ENCODE measurements around the gene RIN3. TPM values are rescaled to one million over a fixed set of nuclear protein-coding genes. Genes with fewer than 3 reads are reported as not detected.

Gene RIN3
- polyA plus RNA-seq, 3 donors from 2014 or later: 38.8 to 131 (median 60.1) TPM

DNA sequence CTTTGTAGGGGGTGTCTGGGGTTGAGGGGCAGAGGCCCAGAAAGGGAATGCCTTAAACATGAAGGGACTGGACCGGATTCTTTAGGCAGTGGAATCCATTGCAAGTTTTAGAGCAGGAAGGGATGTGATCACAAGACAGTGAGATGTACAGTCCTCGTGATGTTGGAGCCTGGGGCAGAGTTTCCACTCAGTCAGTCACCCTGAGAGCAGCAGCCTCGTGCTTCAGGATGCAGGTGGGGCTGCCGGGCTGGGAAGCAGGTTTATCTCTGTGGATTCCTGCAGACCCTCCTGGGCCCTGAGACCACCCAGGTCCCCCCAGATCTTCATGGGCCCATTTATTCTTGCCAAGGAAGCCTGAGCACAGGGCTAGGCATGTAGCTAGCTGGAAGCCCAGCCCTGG is 38.5 kb downstream of the RIN3 start:
- peak overlapping the region; percentile 38 to 67 (median 56) for H3K4me3 Mint-ChIP-seq
- peaks cover 9 to 12% (median 12%) of the 10 kb centered on the region in 3 donors for H3K36me3 Mint-ChIP-seq
- peaks cover 8 to 12% (median 12%) of the 10 kb centered on the region in 3 donors for H3K27me3 Mint-ChIP-seq (ENCODE audit: low read depth in 3 of 3)
- peak overlapping the region; percentile 54 to 87 (median 81) for H3K27ac Mint-ChIP-seq
- DNase-seq: no peak
- H3K9me3 Mint-ChIP-seq: no peaks in the 10 kb centered on the region
- H3K4me1 Mint-ChIP-seq: peaks cover 89 to 94% of the 10 kb centered on the region in 2 donors

DNA sequence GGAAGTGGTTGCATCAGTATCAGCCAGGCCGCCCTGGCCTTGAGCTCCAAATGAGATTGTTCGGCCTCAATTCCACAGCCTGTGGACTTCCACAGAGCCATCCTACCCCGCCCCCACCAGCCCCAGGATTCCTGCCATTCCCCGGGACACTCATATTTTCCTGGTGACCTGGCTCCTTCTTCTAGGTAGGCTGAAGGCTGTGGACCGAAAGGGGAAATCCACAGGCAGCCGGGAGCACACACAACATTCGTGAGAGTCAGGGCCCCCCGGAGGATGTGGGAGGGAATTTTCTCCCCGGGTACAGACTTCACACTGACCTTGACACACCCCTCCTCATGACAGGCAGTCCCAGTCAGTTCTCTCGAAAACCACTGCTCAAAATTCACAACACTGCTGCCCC is 39.9 kb downstream of the RIN3 start:
- Mint-ChIP-seq H3K9me3 (no peaks in the 10 kb centered on the region), H3K4me1 (peaks cover 81 to 87% of the 10 kb centered on the region in 2 donors), H3K4me3 (peak overlapping the region in 3 of 5 donors; percentile 5 to 51 (median 18)), H3K27me3 (ENCODE audit: low read depth in 3 of 3) (peaks cover 0 to 5% (median 2%) of the 10 kb centered on the region in 3 donors), H3K27ac (peak overlapping the region in 5 of 6 donors; percentile 40 to 81 (median 43)), H3K36me3 (peaks cover 12 to 22% (median 17%) of the 10 kb centered on the region in 3 donors)
- no peak for DNase-seq

DNA sequence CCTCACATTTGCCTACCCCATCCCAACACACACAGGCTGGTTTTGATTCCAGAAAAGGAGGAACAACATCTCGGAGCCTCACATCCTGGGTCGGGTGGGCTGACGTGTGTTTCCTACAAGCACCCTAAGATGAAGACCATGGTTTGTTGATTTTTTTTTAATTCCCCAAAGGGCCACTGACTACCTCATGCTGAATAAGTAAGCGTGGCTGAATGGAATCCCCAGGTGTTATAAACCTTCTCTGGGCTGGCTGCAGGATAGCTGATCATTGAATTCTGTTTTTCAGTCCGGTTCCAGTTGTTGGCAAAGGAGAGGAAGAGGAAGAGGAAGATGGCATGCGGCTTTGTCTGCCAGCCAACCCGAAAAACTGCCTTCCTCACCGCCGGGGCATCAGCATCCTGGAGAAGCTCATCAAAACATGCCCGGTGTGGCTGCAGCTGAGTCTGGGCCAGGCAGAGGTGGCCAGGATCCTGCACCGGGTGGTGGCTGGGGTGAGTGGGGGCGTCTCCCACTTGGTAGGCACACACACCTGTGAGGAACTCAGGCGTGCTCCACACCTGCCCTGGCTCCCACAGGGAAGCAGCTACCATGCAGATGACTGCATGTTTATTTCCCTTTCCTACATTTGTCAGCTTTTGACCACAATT is 42.0 kb downstream of the RIN3 start:
- no peak for DNase-seq
- Mint-ChIP-seq H3K4me1 (peaks cover 62 to 82% of the 10 kb centered on the region in 2 donors), H3K9me3 (no peaks in the 10 kb centered on the region), H3K36me3 (peaks cover 22 to 38% (median 23%) of the 10 kb centered on the region in 3 donors), H3K27ac (peak overlapping the region in 5 of 6 donors; percentile 9 to 83 (median 49)), H3K27me3 (ENCODE audit: low read depth in 3 of 3) (peaks cover 0 to 4% (median 0%) of the 10 kb centered on the region in 3 donors), H3K4me3 (peak overlapping the region in 1 of 5 donors; percentile 19)

DNA sequence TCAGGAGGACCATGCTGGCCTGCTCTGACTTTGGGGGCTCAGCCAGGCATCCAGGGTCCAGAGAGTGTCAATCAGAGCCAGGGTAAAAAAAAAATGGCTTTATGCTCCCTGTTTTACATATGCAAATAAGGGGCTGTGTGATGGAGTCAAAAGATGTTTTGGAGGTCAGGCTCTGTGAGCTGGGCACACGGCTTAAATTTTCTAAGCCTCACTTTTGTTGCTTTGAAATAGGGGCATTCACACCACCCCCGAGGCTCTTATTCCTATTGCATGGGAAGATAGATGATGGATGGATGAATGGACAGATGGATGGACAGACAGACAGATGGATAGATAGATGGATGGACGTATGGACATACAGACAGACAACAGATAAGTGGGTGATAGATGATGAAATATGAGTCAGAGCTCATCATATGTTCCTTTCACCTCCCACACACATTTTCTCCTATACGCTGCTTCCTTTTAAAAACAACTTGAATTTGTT is 42.7 kb downstream of the RIN3 start:
- no peak for DNase-seq
- peaks cover 22 to 38% (median 23%) of the 10 kb centered on the region in 3 donors for H3K36me3 Mint-ChIP-seq
- H3K4me3 Mint-ChIP-seq: peak overlapping the region in 1 of 5 donors; percentile 25
- no peaks in the 10 kb centered on the region for H3K9me3 Mint-ChIP-seq
- H3K4me1 Mint-ChIP-seq: peaks cover 55 to 75% of the 10 kb centered on the region in 2 donors
- H3K27me3 Mint-ChIP-seq (ENCODE audit: low read depth in 3 of 3): peaks cover 0 to 4% (median 0%) of the 10 kb centered on the region in 3 donors
- peak overlapping the region in 5 of 6 donors; percentile 32 to 87 (median 44) for H3K27ac Mint-ChIP-seq

DNA sequence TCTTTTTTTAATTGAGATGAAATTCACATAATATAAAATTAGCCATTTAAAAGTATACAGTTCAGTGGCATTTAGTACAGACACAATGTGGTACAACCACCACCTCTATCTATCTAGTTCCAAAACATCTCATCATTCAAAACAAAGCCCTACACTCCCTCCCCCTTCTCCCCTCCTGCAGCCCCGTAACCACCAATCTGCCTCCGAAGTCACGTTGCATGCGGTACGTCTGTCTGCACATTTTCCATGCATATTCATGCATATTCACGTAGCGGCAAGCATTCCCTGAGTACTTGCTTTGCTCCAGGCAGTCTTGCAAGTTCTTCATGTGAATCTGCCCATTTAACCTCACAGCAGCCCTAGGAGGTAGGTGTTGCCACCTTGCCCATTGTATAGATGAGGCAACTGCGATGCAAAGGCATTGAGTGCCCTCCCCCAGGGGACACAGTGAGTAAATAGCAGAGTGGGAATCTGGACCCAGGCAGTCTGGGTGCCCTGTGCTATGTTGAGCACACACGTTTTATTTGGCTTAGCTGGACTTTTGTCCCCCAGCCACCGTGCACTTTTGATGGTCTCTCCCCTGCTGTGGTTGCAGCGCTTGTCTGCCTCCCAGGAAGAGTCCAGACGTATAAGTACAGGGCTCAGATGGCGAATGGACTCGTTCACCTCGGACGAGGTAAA is 43.4 kb downstream of the RIN3 start:
- Mint-ChIP-seq H3K9me3 (no peaks in the 10 kb centered on the region), H3K27ac (peak overlapping the region in 3 of 6 donors; percentile 32 to 73 (median 39)), H3K27me3 (ENCODE audit: low read depth in 3 of 3) (peaks cover 0 to 4% (median 0%) of the 10 kb centered on the region in 3 donors), H3K4me3 (no peak overlapping the region), H3K4me1 (peaks cover 49 to 71% of the 10 kb centered on the region in 2 donors), H3K36me3 (peaks cover 24 to 40% (median 25%) of the 10 kb centered on the region in 3 donors)
- no peak for DNase-seq

DNA sequence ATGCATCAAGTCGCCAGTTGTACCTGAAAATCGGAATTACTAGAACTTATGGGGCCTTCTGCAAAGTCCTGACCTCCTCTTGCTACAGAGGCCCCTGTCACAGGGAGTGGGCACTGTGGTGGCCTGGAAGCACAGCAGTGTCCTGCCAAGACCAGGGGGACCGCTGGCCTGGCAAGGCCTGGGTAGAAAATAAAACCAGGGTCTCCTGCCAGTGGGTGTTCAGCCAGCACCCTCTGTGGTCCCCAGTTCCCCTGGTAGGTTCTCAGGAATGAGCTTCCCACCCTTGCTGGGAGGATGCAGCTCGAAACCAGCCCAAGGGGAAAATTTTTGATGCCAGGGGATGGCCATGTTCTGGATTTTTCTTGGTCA is 43.9 kb downstream of the RIN3 start:
- Mint-ChIP-seq H3K4me3 (no peak overlapping the region), H3K4me1 (peaks cover 47 to 71% of the 10 kb centered on the region in 2 donors), H3K27me3 (ENCODE audit: low read depth in 3 of 3) (peaks cover 0 to 4% (median 0%) of the 10 kb centered on the region in 3 donors), H3K36me3 (peaks cover 26 to 46% (median 30%) of the 10 kb centered on the region in 3 donors), H3K27ac (peak overlapping the region in 1 of 6 donors; percentile 62), H3K9me3 (no peaks in the 10 kb centered on the region)
- DNase-seq: no peak

DNA sequence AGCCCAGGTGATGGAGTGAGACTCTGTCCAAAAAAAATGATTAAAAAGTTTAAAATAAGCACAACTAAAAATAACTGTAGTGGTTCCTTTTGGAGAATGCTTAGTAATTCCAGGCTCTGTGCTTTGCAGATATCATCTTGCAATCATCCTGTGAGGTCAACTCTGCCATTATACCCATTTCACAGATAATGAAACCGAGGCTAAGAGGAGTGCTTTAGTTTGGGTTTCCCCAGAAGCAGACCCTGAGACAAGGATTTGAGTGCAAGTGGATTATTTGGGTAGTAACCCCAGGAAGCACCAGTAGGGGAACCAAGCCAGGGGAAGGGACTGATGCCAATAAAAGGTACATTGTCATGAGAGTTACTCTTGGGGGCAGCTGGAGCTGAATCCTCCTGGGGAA is 44.7 kb downstream of the RIN3 start:
- DNase-seq: no peak
- H3K36me3 Mint-ChIP-seq: peaks cover 26 to 51% (median 30%) of the 10 kb centered on the region in 3 donors
- H3K9me3 Mint-ChIP-seq: no peaks in the 10 kb centered on the region
- H3K27ac Mint-ChIP-seq: peak overlapping the region in 3 of 6 donors; percentile 45 to 61 (median 45)
- H3K4me1 Mint-ChIP-seq: peaks cover 46 to 71% of the 10 kb centered on the region in 2 donors
- no peak overlapping the region for H3K4me3 Mint-ChIP-seq
- peaks cover 0 to 4% (median 0%) of the 10 kb centered on the region in 3 donors for H3K27me3 Mint-ChIP-seq (ENCODE audit: low read depth in 3 of 3)

DNA sequence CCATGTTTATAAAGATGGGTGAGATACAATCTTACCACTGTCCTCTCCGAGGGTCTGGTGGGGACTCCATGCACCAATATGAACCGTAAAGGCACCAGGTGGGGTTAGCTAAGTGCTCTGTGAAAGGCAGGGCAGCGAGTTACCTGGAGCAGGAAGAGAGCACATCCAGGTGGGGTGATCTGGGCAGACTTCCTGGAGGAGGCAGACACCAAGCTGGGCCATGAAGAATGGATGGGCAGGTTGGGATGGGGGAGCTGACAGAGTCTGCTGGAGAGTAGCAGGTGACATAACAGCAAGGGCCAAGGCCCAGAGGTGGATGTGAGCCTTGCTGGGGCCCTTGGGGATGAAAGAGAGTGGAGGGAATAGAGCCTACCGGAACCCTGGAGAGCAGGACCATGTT is 45.9 kb downstream of the RIN3 start:
- Mint-ChIP-seq H3K4me3 (no peak overlapping the region), H3K4me1 (peaks cover 41 to 72% of the 10 kb centered on the region in 2 donors), H3K36me3 (peaks cover 26 to 53% (median 30%) of the 10 kb centered on the region in 3 donors), H3K27ac (peak overlapping the region; percentile 24 to 86 (median 76)), H3K9me3 (no peaks in the 10 kb centered on the region), H3K27me3 (ENCODE audit: low read depth in 3 of 3) (peaks cover 0 to 4% (median under 1%) of the 10 kb centered on the region in 3 donors)
- no peak for DNase-seq

DNA sequence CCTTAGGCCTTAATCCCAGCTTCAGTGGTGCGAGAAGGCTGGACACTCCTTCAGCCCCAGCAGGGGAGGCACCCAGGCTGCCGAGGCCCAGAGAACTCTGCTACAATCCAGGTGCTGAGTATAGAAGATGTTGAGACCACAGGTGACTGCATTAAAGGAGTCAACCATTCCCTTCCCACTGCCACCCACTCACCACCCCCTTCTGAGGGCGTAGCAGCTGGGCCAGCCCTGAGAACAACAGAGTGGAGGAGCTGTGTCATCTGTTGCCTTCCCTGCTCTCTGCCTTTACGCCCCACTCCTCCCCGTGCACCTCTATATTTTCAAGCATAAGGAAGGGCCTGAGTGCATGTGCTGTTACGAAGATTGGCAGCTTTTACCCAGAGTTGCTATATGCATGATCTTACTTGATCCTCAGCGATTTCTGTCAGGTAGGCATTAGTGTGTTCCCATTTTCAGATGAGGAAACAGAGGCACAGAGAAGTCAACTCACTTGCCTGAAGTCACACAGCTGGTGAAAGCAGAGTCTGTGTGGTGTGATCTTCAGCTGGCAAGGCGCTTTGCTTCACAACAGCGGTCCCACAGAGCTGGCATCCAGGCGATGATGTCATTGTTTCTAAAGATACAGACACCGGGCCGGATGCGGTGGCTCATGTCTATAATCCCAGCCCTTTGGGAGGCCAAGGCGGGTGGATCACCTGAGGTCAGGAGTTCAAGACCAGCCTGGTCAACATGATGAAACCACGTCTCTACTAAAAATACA is 46.7 kb downstream of the RIN3 start:
- peaks cover 0 to 4% (median 3%) of the 10 kb centered on the region in 3 donors for H3K27me3 Mint-ChIP-seq (ENCODE audit: low read depth in 3 of 3)
- peaks cover 31 to 58% (median 38%) of the 10 kb centered on the region in 3 donors for H3K36me3 Mint-ChIP-seq
- no peak overlapping the region for H3K4me3 Mint-ChIP-seq
- peaks cover 39 to 75% of the 10 kb centered on the region in 2 donors for H3K4me1 Mint-ChIP-seq
- H3K27ac Mint-ChIP-seq: peak overlapping the region in 5 of 6 donors; percentile 24 to 80 (median 60)
- DNase-seq: no peak
- H3K9me3 Mint-ChIP-seq: no peaks in the 10 kb centered on the region

DNA sequence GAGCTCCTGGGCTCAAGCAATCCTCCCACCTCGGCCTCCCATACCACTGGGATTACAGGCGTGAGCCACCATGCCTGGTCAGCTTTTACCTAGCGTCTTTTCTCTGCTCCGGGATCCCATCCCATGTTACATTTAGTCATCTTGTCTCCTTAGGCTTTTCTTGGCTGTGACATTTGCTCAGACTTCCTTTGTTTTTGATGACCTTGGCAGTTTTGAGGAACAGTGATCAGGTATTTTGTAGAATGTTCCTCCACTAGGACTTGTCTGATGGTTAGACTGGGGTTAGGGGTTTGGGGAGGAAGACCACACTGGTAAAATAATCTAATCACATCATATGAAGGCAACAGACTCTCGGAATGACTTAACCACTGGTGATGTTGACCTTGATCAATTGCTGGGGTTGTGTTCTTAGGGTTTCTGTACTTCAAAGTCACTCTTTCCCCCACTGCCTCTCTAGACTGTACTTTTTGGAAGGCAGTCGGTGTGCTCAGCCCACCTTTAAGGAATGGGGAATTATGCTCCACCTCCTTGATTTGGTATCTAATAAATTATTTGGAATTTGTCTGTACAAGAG is 48.4 kb downstream of the RIN3 start:
- peaks cover 23 to 71% of the 10 kb centered on the region in 2 donors for H3K4me1 Mint-ChIP-seq
- H3K27me3 Mint-ChIP-seq (ENCODE audit: low read depth in 3 of 3): peaks cover 0 to 4% (median 3%) of the 10 kb centered on the region in 3 donors
- H3K36me3 Mint-ChIP-seq: peaks cover 29 to 59% (median 37%) of the 10 kb centered on the region in 3 donors
- no peak overlapping the region for H3K4me3 Mint-ChIP-seq
- H3K9me3 Mint-ChIP-seq: no peaks in the 10 kb centered on the region
- peak overlapping the region in 5 of 6 donors; percentile 42 to 87 (median 52) for H3K27ac Mint-ChIP-seq
- no peak for DNase-seq

DNA sequence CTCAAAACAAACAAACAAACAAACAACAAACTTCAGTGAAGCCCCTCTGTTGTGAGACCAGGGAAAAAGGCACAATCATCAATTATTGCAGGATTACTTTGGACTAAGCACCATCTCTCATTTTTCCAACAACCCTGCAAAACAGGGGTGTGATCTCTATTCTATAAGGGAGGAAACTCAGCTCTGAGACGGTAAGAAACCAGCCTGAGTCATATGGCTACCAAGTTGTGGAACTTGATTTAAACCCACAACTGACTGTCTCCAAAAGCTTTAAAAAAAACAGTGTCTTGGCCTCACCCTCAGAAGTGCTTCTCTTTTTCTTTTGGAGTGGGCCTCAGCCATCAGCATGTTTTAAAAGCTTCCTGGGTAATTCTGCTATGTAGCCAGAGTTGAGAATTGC is 49.8 kb downstream of the RIN3 start:
- Mint-ChIP-seq H3K36me3 (peaks cover 35 to 60% (median 43%) of the 10 kb centered on the region in 3 donors), H3K4me3 (no peak overlapping the region), H3K27ac (peak overlapping the region in 5 of 6 donors; percentile 42 to 76 (median 64)), H3K27me3 (ENCODE audit: low read depth in 3 of 3) (peaks cover 0 to 5% (median 3%) of the 10 kb centered on the region in 3 donors), H3K4me1 (peaks cover 33 to 79% of the 10 kb centered on the region in 2 donors), H3K9me3 (no peaks in the 10 kb centered on the region)
- no peak for DNase-seq

DNA sequence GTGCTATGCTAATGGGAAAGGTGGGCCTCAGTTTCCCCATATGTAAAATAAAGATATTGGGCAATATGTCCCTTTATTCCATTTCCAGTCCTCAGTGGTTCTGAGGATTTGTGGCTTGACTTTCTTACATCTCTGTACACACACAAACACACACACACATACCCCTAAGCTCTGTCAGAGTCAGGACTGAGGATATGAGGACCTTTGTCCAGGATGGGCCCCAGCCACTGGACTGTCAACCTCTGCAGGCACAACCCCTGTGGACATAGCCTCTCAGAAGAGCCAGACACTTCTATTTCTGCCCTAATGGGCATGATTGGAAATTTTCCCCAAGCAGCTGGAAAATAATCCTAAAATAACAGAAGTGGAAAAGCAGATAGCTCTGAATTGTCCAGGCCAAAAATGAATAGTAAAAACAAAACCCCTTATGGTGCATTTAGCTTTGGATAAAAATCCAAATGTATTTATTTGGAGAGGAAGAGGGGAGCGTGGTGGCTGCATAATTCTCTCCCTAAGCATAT is 50.2 kb downstream of the RIN3 start:
- Mint-ChIP-seq H3K4me1 (peaks cover 35 to 84% of the 10 kb centered on the region in 2 donors), H3K36me3 (peaks cover 33 to 57% (median 40%) of the 10 kb centered on the region in 3 donors), H3K4me3 (no peak overlapping the region), H3K27me3 (ENCODE audit: low read depth in 3 of 3) (peaks cover 0 to 9% (median 3%) of the 10 kb centered on the region in 3 donors), H3K9me3 (no peaks in the 10 kb centered on the region), H3K27ac (peak overlapping the region; percentile 7 to 76 (median 64))
- DNase-seq: no peak

Measured in immature natural killer cell (primary cell).